Measurements from ENCODE around the gene ELOVL3.

The ELOVL3 gene

GRCh38 chr10:102222797-102223196 is 3.3 kb upstream of the ELOVL3 start:
- TF ChIP-seq TAF1 (IDR thresholded peaks at IDR 0.05; ENCODE audit: borderline replicate concordance, insufficient read depth, low read length) (no peak), FOXP2 (optimal IDR thresholded peaks at IDR 0.05; ENCODE audit: borderline replicate concordance, extremely low read depth, extremely low read length, insufficient read depth) (no peak), REST (IDR thresholded peaks at IDR 0.05; ENCODE audit: insufficient read depth in 1 of 2, low read depth in 2 of 2, low read length in 2 of 2) (no peak), POLR2AphosphoS5 (IDR thresholded peaks at IDR 0.05; ENCODE audit: low read depth, low read length) (no peak), SIN3A (IDR thresholded peaks at IDR 0.05; ENCODE audit: borderline replicate concordance, insufficient read depth, low read length) (no peak)

- no peak for TF ChIP-seq FOXP2 (optimal IDR thresholded peaks at IDR 0.05; ENCODE audit: borderline replicate concordance, extremely low read depth, extremely low read length, insufficient read depth)
- TF ChIP-seq POLR2AphosphoS5 (IDR thresholded peaks at IDR 0.05; ENCODE audit: low read depth, low read length), result no peak
- TF ChIP-seq REST (IDR thresholded peaks at IDR 0.05; ENCODE audit: insufficient read depth in 1 of 2, low read depth in 2 of 2, low read length in 2 of 2), result no peak
- TF ChIP-seq TAF1 (IDR thresholded peaks at IDR 0.05; ENCODE audit: borderline replicate concordance, insufficient read depth, low read length), result no peak
- no peak for TF ChIP-seq SIN3A (IDR thresholded peaks at IDR 0.05; ENCODE audit: borderline replicate concordance, insufficient read depth, low read length)
These were observed 407 bp downstream of the ELOVL3 start for GRCh38 chr10:102226542-102226870.

- TF ChIP-seq SIN3A (IDR thresholded peaks at IDR 0.05; ENCODE audit: borderline replicate concordance, insufficient read depth, low read length) (no peak), TAF1 (IDR thresholded peaks at IDR 0.05; ENCODE audit: borderline replicate concordance, insufficient read depth, low read length) (no peak), REST (IDR thresholded peaks at IDR 0.05; ENCODE audit: insufficient read depth in 1 of 2, low read depth in 2 of 2, low read length in 2 of 2) (no peak), FOXP2 (optimal IDR thresholded peaks at IDR 0.05; ENCODE audit: borderline replicate concordance, extremely low read depth, extremely low read length, insufficient read depth) (no peak), POLR2AphosphoS5 (IDR thresholded peaks at IDR 0.05; ENCODE audit: low read depth, low read length) (no peak)
These were observed 951 bp downstream of the ELOVL3 start for GRCh38 chr10:102227050-102227449.

GRCh38 chr10:102229810-102230263 is 3.7 kb downstream of the ELOVL3 start:
- TF ChIP-seq REST (IDR thresholded peaks at IDR 0.05; ENCODE audit: insufficient read depth in 1 of 2, low read depth in 2 of 2, low read length in 2 of 2) (0 out of 4 replicates have a peak, but pooled peaks of 1 of the 2 experiments have one; percentile 47), TAF1 (IDR thresholded peaks at IDR 0.05; ENCODE audit: borderline replicate concordance, insufficient read depth, low read length) (no peak), POLR2AphosphoS5 (IDR thresholded peaks at IDR 0.05; ENCODE audit: low read depth, low read length) (no peak), FOXP2 (optimal IDR thresholded peaks at IDR 0.05; ENCODE audit: borderline replicate concordance, extremely low read depth, extremely low read length, insufficient read depth) (no peak)
